GM21717 (cell line): Measurements from ENCODE around the gene NELL1.

Experiments
- ATAC-seq: cut with Tn5 transposase; IDR thresholded peaks from one replicate; pipeline ENCODE4 v1.9.1; 2021; ENCODE audit warnings: mild to moderate bottlenecking, moderate library complexity; ENCODE audit not compliant: unreplicated experiment

The NELL1 gene

GRCh38 chr11:21614961-21615360 is 945.6 kb downstream of the NELL1 start:
- no peak for ATAC-seq

GRCh38 chr11:21615955-21616371 is 946.6 kb downstream of the NELL1 start:
- no peak for ATAC-seq

- no peak for ATAC-seq
Observed at GRCh38 chr11:21622566-21622965, 953.2 kb downstream of the NELL1 start.

- ATAC-seq: no peak
Observed at GRCh38 chr11:21622995-21623394, 953.6 kb downstream of the NELL1 start.
